ENCODE measurements around the gene FOXJ2.
A peak's percentile ranks its signal among the peaks of the same experiment; 100 is the strongest.
"Not testable (repeated sequence)": the region's sequence is repeated elsewhere in the genome, so short reads cannot be mapped to it uniquely, and the experiment has no call there.

The FOXJ2 gene

GRCh38 chr12:8071820-8072219 lies 39.3 kb downstream of the FOXJ2 start:
- not testable (repeated sequence) for DNase-seq

GRCh38 chr12:8075935-8076334 lies 43.4 kb downstream of the FOXJ2 start:
- DNase-seq, result no peak

- no peak for DNase-seq
Observed at GRCh38 chr12:8076366-8076765, 43.9 kb downstream of the FOXJ2 start.

GRCh38 chr12:8077207-8077606 lies 44.7 kb downstream of the FOXJ2 start:
- no peak for DNase-seq

GRCh38 chr12:8078398-8078797 lies 45.9 kb downstream of the FOXJ2 start:
- DNase-seq, result peak; percentile 13

- no peak for DNase-seq
Observed at GRCh38 chr12:8078916-8079315, 46.4 kb downstream of the FOXJ2 start.

GRCh38 chr12:8080120-8080519 lies 47.6 kb downstream of the FOXJ2 start:
- DNase-seq, result no peak

- peak; percentile 26 for DNase-seq
Observed at GRCh38 chr12:8081251-8081920, 48.9 kb downstream of the FOXJ2 start.

- DNase-seq, result no peak
Observed at GRCh38 chr12:8082808-8083100, 50.2 kb downstream of the FOXJ2 start.

- not testable (repeated sequence) for DNase-seq
Observed at GRCh38 chr12:8084351-8084750, 51.8 kb downstream of the FOXJ2 start.

GRCh38 chr12:8087666-8088065 lies 55.1 kb downstream of the FOXJ2 start:
- no peak for DNase-seq

GRCh38 chr12:8088574-8088973 lies 56.1 kb downstream of the FOXJ2 start:
- DNase-seq, result no peak

GRCh38 chr12:8089277-8089676 lies 56.8 kb downstream of the FOXJ2 start:
- not testable (repeated sequence) for DNase-seq

GRCh38 chr12:8089716-8090115 lies 57.2 kb downstream of the FOXJ2 start:
- DNase-seq, result no peak

- no peak for DNase-seq
Observed at GRCh38 chr12:8093291-8093690, 60.8 kb downstream of the FOXJ2 start.

- DNase-seq, result no peak
Observed at GRCh38 chr12:8096281-8096915, 63.9 kb downstream of the FOXJ2 start.

- no peak for DNase-seq
Observed at GRCh38 chr12:8099235-8099634, 66.7 kb downstream of the FOXJ2 start.
